ENCODE data around the gene TNFRSF1B.
A peak's percentile ranks its signal among the peaks of the same experiment; 100 is the strongest.
"Not testable (repeated sequence)": the region's sequence is repeated elsewhere in the genome, so short reads cannot be mapped to it uniquely, and the experiment has no call there.

TNFRSF1B gene

DNA sequence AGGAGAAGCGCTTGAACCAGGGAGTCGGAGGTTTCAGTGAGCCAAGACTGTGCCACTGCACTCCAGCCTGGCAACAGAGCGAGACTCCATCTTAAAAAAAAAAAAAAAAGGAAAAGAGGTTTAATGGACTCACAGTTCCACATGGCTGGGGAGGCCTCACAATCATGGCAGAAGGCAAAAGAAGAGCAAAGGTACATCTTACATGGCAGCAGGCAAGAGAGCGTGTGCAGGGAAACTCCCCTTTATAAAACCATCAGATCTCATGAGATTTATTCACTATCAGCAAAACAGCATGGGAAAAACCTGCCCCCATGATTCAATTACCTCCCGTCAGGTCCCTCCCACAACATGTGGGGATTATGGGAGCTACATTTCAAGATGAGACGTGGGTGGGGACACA lies 57.3 kb downstream of the TNFRSF1B start:
- not testable (repeated sequence) for DNase-seq

DNA sequence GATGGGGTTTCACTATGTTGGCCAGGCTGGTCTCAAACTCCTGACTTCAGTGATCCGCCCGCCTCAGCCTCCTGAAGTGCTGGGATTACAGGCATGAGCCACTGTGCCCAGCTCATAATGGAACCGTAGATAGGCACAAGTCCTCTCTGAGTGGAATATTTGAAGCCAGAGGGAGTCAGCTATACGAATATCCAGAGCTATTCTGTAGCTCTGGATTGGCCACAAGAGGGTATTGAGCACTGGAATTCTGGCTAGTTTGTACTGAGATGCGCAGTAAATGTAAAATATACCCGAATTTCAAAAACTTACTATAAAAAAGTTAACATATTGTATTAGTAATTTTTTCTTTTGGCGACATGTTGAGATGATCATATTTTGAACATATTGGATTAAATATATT lies 62.2 kb downstream of the TNFRSF1B start:
- DNase-seq, result no peak

DNA sequence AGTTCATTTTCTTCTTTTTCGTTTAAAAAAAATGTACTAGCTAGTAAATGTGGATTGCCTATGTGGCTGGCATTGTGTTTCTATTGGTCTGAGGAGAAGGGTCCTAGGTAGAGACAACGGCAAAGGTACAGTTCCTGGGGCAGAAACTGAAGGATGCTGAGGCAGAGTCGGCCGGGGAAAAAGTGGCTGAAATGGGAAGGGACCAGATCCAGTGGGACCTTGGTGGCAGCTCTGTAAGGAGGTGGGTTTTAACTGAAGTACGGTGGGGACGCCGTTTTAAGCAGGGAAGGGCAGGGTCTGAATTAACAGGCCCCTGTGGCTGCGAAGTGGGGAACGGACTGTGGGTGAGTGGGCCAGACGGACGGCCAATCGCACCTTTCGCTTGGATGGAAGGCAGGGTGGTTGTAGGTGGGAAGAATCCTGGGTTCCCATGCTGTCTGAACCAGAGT lies 62.6 kb downstream of the TNFRSF1B start:
- no peak for DNase-seq

DNA sequence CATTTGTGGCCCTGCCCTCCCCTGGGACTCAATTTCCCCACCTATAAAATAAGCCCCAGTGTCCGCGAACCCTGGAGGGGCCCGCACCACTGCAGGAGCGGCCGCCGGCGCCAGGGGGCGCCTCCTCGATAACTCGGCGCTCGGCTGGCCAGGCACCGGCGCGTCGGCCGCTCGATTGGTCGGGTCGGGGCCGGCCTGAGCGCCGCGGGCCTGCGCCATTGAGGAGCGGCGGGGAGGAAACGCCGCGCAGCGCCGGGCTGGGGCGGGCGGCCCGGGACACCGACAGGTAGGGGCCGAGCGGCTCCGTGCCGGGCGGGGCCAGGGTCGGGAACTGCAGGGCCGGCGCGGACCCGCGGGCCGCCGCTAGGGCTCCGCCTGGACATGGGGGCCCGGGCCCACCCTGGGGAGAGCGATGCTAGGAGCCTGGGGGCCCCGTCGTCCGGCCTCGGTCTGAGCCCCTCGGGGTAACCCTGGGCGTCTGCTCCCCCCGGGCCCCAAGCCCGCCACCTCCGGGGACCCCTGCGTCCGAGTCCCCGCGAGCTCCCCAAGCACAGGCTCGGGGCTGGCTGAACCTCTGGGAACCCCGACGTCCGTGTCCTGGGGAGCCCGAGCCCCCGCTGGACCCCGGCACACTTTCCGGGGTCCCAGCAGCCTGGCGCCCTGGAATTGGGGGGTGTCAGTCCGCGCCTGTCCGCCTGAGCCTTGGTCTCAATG lies 63.2 kb downstream of the TNFRSF1B start, which contains the start of gene VPS13D:
Gene VPS13D, plus strand, starts transcription at position 196 of the 714 bp plus-strand sequence. CDS start 4,237 bp downstream, outside the sequence.
- DNase-seq, result peak; percentile 50

DNA sequence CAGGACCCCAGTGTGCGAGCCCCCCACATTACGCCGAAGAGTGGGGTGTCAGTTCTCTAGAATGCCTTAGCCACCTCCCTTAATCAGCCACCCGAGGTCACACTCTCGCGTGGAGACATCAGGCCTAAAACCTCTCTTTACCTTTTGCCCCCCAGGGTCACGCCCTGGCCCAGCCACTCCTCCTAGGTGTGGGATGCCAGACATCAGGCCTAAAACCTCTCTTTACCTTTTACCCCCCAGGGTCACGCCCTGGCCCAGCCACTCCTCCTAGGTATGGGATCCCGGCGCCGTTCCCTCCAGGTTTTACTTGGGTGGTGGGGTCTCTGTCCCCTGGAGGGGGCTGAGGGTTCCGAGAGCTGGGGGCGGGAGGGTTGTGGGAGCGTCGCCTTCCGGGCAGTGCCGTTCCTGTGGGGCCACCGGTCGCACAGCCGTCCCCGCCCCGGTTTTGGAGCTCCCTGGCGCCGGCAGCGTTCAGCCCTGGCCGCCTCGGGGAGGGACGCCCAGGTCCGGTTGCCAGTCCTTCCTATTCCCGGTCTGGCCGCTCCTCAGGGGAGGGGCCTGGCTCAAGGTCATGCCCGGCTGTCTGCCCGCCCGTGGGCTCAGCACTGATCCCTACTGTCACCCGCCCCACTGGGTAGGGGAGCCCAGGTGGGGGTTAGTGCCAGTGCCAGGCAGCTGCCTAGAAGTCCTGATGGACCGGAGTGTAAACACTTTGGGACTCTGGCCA lies 63.9 kb downstream of the TNFRSF1B start:
- no peak for DNase-seq

DNA sequence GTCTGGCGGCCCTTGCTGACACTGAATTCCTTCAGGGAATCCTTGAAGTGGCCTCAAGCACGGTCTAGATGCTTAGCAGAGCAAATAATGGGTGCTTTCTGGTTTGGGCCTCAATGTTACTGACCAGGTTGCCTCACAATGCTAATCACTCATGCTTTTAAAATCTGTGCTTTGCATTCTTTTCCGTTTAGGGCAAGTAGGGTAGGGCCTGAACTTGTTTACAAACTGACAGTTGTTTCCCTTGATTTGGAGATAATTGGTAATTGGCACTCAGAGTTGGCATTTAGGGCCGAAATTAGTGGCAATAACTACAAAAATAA lies 64.4 kb downstream of the TNFRSF1B start:
- no peak for DNase-seq

DNA sequence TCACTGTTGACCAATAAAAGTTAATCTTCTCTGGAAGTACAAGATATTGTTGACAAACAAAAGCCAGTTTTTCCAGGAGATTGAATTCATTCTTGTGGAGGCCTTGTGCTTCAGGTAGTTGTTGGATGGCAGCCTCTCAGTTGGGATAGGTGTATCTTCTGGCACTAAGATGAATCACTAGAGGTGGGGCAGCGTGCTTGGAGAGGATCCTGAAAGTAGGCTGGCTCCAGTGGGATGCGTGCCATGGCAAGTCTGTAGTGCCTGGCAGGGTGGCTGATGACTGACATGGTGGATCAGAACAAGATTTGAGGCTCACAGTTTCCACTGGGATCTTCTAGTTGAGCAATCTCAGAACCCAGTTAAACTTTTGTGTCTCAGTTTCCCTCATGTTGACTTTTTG lies 65.4 kb downstream of the TNFRSF1B start:
- DNase-seq, result no peak

DNA sequence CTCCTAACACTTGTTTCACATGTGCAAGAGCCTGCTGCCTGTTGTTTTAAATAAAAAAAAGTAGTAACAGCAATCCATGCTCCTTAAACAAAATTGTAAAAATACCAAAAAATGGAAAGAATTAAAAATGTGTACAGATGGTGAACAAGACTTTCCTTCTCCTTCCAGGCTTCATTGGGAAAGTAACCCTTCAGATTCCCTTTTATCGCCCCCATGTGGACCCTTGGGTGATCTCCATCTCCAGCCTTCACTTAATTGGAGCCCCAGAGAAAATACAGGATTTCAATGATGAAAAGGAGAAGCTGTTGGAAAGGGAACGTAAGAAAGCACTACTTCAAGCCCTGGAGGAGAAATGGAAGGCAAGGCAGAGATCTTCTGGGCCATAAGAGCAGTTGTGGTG lies 77.3 kb downstream of the TNFRSF1B start:
- no peak for DNase-seq

DNA sequence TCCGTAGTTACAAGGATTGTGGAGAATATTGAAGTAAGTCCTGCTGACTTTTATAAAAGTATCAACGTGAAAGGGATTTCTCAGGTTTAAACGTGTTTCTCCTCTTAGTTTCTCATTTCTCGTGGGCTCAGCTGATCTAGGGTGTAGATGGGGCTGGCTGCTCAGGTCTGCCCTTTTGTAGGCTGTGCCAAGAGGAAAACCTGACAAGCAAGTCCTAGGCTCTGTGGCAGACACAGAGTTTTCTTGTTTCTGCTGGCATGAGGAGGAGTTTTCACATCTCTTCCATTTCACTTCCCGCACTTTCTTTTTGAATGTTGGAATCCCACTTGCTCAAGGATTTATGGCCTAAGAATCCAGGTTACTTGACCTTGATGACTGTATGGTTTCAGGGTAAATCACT lies 77.8 kb downstream of the TNFRSF1B start:
- no peak for DNase-seq

DNA sequence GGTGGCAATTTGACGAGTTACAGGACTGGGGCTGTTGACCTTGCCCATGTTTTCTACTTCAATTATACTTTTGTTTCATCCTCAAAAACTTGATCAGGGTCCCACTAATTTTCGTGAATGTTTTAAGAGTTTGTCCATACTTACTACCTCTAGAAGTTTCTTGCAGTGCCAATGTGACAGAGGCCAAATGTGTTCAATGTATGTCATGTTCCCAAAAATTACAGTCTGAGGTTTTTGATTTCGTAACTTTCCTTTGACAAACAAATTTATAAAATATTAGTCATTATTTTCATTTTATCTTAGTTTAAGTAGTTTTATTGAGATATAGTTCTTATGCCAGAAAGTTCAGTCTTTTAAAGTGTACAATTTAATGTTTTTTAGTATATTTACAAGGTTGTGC lies 78.3 kb downstream of the TNFRSF1B start:
- DNase-seq, result no peak

DNA sequence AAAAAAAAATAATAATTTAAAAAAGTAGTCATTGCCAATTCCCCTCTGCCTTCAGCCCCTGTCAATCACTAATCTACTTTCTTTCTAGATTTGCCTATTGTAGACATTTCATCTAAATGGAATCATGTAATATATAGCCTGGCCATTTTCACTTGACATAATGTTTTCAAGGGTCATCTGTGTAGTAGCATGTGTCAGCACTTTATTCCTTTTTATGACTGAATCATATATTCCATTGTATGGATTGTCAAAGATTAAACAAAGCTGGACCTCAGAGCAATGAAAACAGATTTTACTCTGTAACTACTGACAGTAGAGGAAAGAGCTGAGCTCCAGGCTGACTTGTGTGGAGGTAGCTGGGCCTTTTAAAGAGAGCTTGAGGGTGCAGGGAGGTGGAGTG lies 78.9 kb downstream of the TNFRSF1B start:
- DNase-seq, result no peak

DNA sequence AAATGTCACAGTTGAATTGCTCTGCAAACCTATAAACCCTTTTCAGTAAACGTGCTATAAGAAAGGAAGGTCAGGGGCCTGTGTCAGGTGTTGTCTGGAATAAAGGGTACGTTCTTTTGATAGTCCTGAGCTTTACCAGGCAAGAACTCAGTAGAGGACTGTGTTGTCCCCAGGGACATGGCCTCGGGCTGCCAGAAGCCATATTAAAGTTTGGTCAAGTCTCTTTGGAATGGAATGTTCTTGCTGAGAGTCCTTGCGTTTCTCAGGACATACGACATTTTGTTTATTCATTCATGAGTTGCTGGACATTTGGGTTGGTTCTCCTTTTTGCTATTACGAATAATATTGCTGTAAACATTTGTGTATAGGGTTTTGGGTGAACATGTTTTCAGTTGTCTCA lies 79.8 kb downstream of the TNFRSF1B start:
- DNase-seq, result no peak

DNA sequence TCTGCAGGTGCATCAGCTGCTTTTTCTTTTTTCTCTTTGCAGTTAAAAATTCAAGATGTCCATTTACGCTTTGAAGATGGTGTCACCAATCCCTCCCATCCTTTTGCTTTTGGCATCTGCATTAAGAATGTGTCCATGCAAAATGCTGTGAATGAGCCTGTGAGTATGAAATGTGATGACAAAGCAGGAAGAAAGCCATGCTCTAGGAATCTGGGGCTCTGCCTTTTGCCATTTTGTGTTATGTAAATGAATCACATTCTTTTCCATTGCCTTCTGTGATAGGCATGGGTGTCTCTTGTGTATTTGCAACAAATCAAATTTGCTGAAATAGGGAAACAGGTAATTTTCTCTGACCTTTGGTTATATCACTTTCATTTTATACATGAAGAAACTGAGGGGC lies 82.4 kb downstream of the TNFRSF1B start:
- DNase-seq, result no peak

DNA sequence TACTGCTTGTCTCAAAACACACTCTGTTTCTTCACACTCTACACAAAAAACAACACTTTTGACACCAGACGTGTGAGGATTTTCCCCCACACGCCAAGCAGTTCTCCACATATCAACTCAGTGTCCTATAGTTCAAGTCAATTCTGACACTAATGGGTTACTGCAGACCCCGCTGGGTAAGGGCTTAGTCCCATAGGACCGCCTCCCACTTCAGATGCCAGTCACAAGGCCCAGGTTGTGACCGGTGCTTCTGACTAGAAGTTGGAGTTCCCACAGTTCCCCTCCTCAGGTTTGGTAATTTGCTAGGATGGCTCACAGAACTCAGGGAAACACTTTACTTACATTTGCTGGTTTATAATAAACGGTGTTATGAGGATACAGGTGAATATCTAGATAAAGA lies 83.0 kb downstream of the TNFRSF1B start:
- DNase-seq, result no peak

DNA sequence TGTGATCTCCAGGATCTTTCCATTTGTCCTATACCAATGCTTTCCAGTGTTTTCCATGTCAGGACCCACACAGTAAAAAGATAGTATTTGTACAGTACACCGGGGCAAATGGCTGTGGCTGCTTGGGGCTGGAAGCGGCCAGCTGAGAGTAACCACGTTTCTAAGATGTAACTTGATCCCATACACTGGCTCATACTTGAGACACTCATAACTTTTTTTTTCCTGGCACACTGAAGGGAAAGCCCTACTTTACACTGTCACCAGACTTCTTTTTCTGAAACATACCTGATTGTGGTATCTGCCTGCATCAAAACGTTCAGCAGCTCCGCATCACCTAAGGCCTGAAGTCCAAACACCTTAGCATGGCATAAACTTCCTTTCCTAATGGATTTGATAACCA lies 84.7 kb downstream of the TNFRSF1B start:
- DNase-seq, result no peak

DNA sequence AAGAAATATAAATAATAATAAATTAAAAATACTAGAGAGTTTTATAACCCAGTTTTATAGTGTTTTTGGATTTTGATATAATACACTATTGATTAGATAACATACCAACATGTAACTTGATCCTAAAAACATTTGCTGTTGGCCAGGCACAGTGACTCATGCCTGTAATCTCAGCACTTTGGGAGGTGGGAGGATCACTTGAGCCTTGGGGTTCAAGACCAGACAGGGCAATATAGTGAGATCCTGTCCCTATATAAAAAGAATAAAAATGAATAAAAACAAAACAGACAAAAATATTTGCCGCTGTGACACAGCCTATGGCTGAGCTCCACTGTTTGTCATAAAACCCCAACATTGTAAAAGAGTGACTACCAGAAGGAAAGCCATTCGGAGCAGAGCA lies 89.1 kb downstream of the TNFRSF1B start:
- no peak for DNase-seq

DNA sequence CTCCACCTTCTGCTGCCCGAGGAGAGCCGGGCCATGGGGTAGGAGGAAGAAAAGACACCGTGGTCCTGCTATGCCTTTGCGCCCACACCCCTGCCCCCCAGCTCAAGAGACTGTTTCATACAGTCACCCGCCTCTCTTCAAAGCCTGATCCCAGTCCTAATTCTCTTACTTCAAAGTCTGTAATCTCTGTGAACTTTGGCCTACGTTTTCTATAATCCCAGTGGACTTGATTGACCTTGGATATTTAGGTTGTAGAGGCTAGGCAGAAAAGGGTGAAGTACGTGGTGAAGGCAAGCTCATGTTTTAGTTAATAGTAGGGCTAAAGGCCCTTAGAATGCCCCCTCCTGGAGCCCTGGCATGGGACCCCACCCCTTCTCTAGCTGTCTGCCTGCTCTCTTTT lies 91.5 kb downstream of the TNFRSF1B start:
- no peak for DNase-seq

All from NCI-H2029 (cell line).